ENCODE measurements around the gene HOXD4.

HOXD4 gene

DNA sequence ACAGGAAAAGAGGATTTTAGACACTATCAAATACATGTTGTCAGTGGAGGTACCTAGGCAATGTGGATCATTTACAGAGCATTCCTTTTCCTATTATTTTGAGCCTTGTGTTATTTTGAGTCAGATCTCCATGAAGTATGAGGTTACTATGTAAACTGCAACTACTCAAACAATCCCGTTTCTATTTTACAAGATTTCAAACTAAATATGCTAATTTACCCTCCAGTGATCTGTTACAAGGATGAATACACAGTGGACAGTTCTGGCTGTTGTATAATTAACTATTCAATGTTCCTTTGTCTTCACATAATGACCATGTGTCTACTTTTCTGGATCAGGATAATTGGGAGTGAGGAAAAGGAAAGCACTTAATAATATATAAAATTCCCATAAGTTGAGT lies 41.7 kb downstream of the HOXD4 start:
- DNase-seq, result no peak

DNA sequence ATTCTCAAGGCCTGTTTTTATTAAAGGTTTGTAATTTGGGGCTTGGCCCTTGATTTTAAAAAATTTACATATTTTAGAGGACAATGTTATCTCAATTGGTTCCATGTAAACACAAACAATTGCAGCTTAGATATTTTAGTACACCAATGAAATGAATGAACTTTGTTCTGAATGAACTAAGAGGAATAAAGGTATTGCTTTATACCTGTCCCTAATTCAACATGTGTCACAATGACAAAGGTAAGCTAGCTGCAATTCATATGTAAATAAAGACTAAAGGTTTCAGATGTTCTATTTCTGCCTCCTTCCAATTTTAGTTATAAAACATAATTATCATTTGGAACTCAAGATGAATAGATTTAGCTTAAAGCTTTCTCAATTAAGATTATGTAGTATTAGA lies 48.6 kb downstream of the HOXD4 start:
- no peak for DNase-seq

DNA sequence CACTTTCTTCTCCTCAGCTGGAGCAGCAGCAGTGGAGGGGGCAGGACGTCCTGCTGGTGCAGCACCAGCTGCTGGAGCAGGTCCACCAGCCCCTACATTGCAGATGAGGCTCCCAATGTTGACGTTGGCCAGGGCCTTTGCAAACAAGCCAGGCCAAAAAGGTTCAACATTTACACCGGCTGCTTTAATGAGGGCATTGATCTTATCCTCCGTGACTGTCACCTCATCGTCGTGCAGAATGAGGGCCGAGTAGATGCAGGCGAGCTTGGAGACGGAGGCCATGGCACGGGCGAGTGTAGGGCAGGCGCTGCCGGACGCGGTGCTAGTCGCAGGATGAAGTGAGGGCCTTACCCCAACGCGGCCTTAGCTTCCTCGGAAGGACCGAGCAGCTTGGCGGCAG lies 49.6 kb downstream of the HOXD4 start:
- DNase-seq, result no peak

DNA sequence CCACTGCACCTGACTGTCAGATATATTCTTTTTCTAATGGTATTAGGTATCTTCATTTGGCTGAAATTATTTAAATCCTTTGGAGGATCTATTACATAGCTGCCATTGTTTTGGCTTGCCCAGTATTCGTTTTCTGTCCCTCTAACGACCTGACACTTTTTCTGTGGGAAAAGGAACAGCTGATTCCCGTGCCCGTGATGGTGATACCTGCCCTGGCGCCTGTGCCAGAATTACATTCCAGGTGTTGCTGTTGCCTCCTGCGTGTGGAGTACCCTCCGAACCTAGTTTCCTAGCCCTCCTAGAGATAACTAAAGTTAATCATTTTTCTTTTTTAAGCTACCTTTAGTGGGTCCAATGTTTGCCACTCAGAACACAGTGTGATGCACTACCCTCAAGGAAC lies 51.1 kb downstream of the HOXD4 start:
- no peak for DNase-seq

Measured in hematopoietic multipotent progenitor cell treated with erythropoietin and hydrocortisone succinate and interleukin-3 and kit ligand, for 8 days (in vitro differentiated cells).